GM23338 (cell line): ENCODE results near the gene AGBL5. TPM values are rescaled to one million over a fixed set of nuclear protein-coding genes. Genes with fewer than 3 reads are reported as not detected.

Source experiments
- ATAC-seq: fragments of 200-7000 bp; cut with Tn5 transposase; 3 replicates; pipeline ENCODE4 v1.9.1; 2020
- DNase-seq: peaks from one replicate; pipeline ENCODE4 v3.0.0-alpha.2; 2015; ENCODE audit warnings: low spot score
- H2AFZ ChIP-seq: fragments of 200-600 bp; sonication (generic); 2 replicates; pipeline ENCODE4 v1.8.0; 2016; ENCODE audit warnings: antibody characterized with exemption, mild to moderate bottlenecking, moderate library complexity
- H3F3A ChIP-seq: fragments of 200-600 bp; sonication (generic); replicated peaks from 2 replicates; pipeline ENCODE4 v1.8.0; 2017; ENCODE audit warnings: antibody characterized with exemption, mixed run types, low read depth
- H3K27ac ChIP-seq: fragments of 200-600 bp; sonication (generic); 2 replicates; pipeline ENCODE4 v1.6.1; 2016; ENCODE audit warnings: low read depth
- H3K27me3 ChIP-seq: fragments of 200-600 bp; sonication (generic); 2 replicates; pipeline ENCODE4 v1.8.0; 2016; ENCODE audit warnings: mild to moderate bottlenecking, mixed run types, moderate library complexity; ENCODE audit not compliant: insufficient read depth
- H3K36me3 ChIP-seq: fragments of 200-600 bp; sonication (generic); 2 replicates; pipeline ENCODE4 v1.8.0; 2016; ENCODE audit warnings: mild to moderate bottlenecking; ENCODE audit not compliant: insufficient read depth
- H3K4me1 ChIP-seq: fragments of 200-600 bp; sonication (generic); 2 replicates; pipeline ENCODE4 v1.8.0; 2016; ENCODE audit warnings: mild to moderate bottlenecking, moderate library complexity; ENCODE audit not compliant: insufficient read depth
- H3K4me2 ChIP-seq: fragments of 200-600 bp; sonication (generic); 2 replicates; pipeline ENCODE4 v1.7.1; 2017; ENCODE audit warnings: mixed run types
- H3K4me3 ChIP-seq: fragments of 200-600 bp; sonication (generic); 2 replicates; pipeline ENCODE4 v1.6.1; 2016; ENCODE audit warnings: mixed run types
- H3K79me2 ChIP-seq: fragments of 200-600 bp; sonication (generic); replicated peaks from 2 replicates; pipeline ENCODE4 v1.8.0; 2017; ENCODE audit warnings: mild to moderate bottlenecking; ENCODE audit not compliant: insufficient read depth
- H3K9me2 ChIP-seq: fragments of 200-600 bp; sonication (generic); 2 replicates; pipeline ENCODE4 v1.8.0; 2017; ENCODE audit not compliant: insufficient read depth
- H4K20me1 ChIP-seq: fragments of 200-600 bp; sonication (generic); replicated peaks from 2 replicates; pipeline ENCODE4 v1.8.0; 2017; ENCODE audit warnings: mild to moderate bottlenecking; ENCODE audit not compliant: insufficient read depth
- H3K27ac Mint-ChIP-seq: 2 replicates; pipeline ENCODE4 v1.8.0; 2020; ENCODE audit warnings: inconsistent platforms, mild to moderate bottlenecking, moderate library complexity, mixed read lengths
- H3K27me3 Mint-ChIP-seq: 3 replicates; pipeline ENCODE4 v1.8.0; 2022; ENCODE audit warnings: low read depth, mild to moderate bottlenecking, moderate library complexity, mixed read lengths, inconsistent platforms; ENCODE audit not compliant: insufficient read depth, poor library complexity
- H3K36me3 Mint-ChIP-seq: 3 replicates; pipeline ENCODE4 v1.8.0; 2021; ENCODE audit warnings: low read depth, mild to moderate bottlenecking, inconsistent platforms, moderate library complexity, mixed read lengths
- H3K4me1 Mint-ChIP-seq: 3 replicates; pipeline ENCODE4 v1.8.0; 2020; ENCODE audit warnings: mild to moderate bottlenecking, inconsistent platforms, mixed read lengths
- H3K4me3 Mint-ChIP-seq: 3 replicates; pipeline ENCODE4 v1.8.0; 2021; ENCODE audit warnings: moderate library complexity, mild to moderate bottlenecking, inconsistent platforms, mixed read lengths
- H3K9me3 Mint-ChIP-seq: 3 replicates; pipeline ENCODE4 v1.8.0; 2020; ENCODE audit warnings: moderate library complexity, mild to moderate bottlenecking, inconsistent platforms, mixed read lengths
- CREB1 ChIP-seq: fragments of 250-450 bp; sonication (Bioruptor Pico); IDR thresholded peaks from 2 replicates; pipeline ENCODE4 v1.5.0; 2020; ENCODE audit warnings: low read depth, mild to moderate bottlenecking, moderate library complexity
- CTCF ChIP-seq, 2 experiments: fragments of 200-600 bp in 1 of 2; sonication (generic) in 1 of 2; conservative IDR thresholded peaks; 2 replicates each; pipeline versions ENCODE4 v1.5.1 to v1.6.1; 2016 to 2017; ENCODE audit warnings: antibody characterized with exemption in 2 of 2, low read depth in 2 of 2, mild to moderate bottlenecking in 2 of 2, moderate library complexity in 1 of 2
- EZH2 ChIP-seq: fragments of 200-600 bp; sonication (generic); IDR thresholded peaks from one replicate; pipeline ENCODE4 v1.8.0; 2017; ENCODE audit warnings: antibody characterized with exemption, mild to moderate bottlenecking, low read depth; ENCODE audit not compliant: unreplicated experiment
- NANOG ChIP-seq: IDR thresholded peaks from 2 replicates; pipeline ENCODE4 v1.6.1; 2016; ENCODE audit warnings: antibody characterized with exemption, borderline replicate concordance
- POLR2AphosphoS5 ChIP-seq: IDR thresholded peaks from 2 replicates; pipeline ENCODE4 v1.6.1; 2016; ENCODE audit warnings: antibody characterized with exemption, low read depth
- REST ChIP-seq: IDR thresholded peaks from one replicate; pipeline ENCODE4 v1.6.1; 2018; ENCODE audit warnings: antibody characterized with exemption; ENCODE audit not compliant: unreplicated experiment
- ZNF462 ChIP-seq: fragments of 250-450 bp; sonication (Bioruptor Pico); IDR thresholded peaks from 2 replicates; pipeline ENCODE4 v1.5.0; 2020; ENCODE audit warnings: mild to moderate bottlenecking, moderate library complexity
- polyA plus RNA-seq: library from polyadenylated mRNA; unstranded; fragments of >200 nt; fragmentation: Nextera tagmentation; extraction: Ambion mirVana; gene quantifications from 2 replicates; pipeline ENCODE4 v1.2.1, GENCODE V29; 2016
- total RNA-seq: library from RNA; depleted of rRNA; stranded (reverse); fragments of >200 nt; shearing (Covaris generic); gene quantifications from 2 replicates; pipeline ENCODE4 v1.2.3, GENCODE V29; 2014

The AGBL5 gene
- total and polyA plus RNA-seq, 2 experiments from 2014 or later: 17.9 to 31.3 TPM

GRCh38 chr2:27018142-27018541 is 33.3 kb upstream of the AGBL5 start (continued):
- TF ChIP-seq ZNF462 (no peak), EZH2 (no peak), CTCF (conservative IDR thresholded peaks at IDR 0.05; ENCODE audit: low read depth in 2 of 2) (no peak), POLR2AphosphoS5 (no peak), CREB1 (CRISPR knock-in tag) (no peak)

- H3K4me1 Mint-ChIP-seq: peaks cover 26% of the 10 kb centered on the region
- no peak overlapping the region for H3K4me2 ChIP-seq
- H3K27ac Mint-ChIP-seq: no peak overlapping the region
- TF ChIP-seq NANOG (no peak), REST (no peak)
- H3K27me3 ChIP-seq: no peaks in the 10 kb centered on the region
- no peak overlapping the region for H3K27ac ChIP-seq
- no peak overlapping the region for H2AFZ ChIP-seq
- H3K9me2 ChIP-seq: no peaks in the 10 kb centered on the region
- H3K9me3 Mint-ChIP-seq: peaks cover 4% of the 10 kb centered on the region; the same call in 1 of the 3 replicates
- ATAC-seq (no peak), DNase-seq (no peak)
- H4K20me1 ChIP-seq: no peaks in the 10 kb centered on the region; the same call in 1 of the 2 replicates
- H3K79me2 ChIP-seq: no peaks in the 10 kb centered on the region
- no peaks in the 10 kb centered on the region for H3F3A ChIP-seq
- no peak overlapping the region for H3K4me3 Mint-ChIP-seq
- no peaks in the 10 kb centered on the region for H3K36me3 ChIP-seq
- H3K36me3 Mint-ChIP-seq: peaks cover 7% of the 10 kb centered on the region
- H3K4me3 ChIP-seq: no peak overlapping the region
- H3K27me3 Mint-ChIP-seq: peaks cover 13% of the 10 kb centered on the region
- H3K4me1 ChIP-seq: peaks cover 12% of the 10 kb centered on the region
These were observed 32.0 kb upstream of the AGBL5 start for GRCh38 chr2:27019459-27019858.
